Measurements from ENCODE around the gene SIAH3. TPM values are rescaled to one million over a fixed set of nuclear protein-coding genes. Genes with fewer than 3 reads are reported as not detected.
"Not testable (repeated sequence)": the region's sequence is repeated elsewhere in the genome, so short reads cannot be mapped to it uniquely, and the experiment has no call there.

Gene SIAH3
- polyA plus RNA-seq, 1 donor (not counting 4 experiments of a cell fraction or from before 2014, with no cell fraction given), result 0.12 TPM

DNA sequence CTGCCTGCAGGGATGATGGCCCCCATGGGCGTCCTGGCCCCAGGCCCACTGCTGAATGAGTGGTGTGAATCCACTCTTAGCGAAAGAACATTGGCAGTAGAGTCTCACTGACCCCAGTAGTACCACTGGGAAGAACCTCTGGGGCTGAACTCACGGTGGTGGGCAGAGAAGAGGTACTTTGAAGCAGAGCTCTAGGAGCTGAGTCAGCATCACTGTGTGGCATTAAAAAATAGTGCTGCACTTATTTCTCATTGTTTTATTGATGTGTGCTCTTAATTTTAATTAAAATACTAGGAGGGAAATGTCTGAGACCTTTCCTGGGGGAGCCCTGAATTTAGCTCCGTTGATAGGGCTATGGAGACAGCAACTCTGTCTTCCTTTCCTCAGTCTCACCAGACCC lies 88.1 kb downstream of the SIAH3 start:
- Histone ChIP-seq H3K4me2 (ENCODE audit: control insufficient read depth, extremely low read depth, insufficient read depth, low read depth, low read length) (no peak overlapping the region), H3K4me3 (ENCODE audit: control insufficient read depth in 2 of 3, extremely low read depth in 1 of 3, insufficient read depth in 2 of 3, low read depth in 1 of 3, low read length in 3 of 3) (no peak overlapping the region), H3K4me1 (ENCODE audit: control insufficient read depth, extremely low read depth, insufficient read depth, low read length) (no peaks in the 10 kb centered on the region), H3K27ac (ENCODE audit: control insufficient read depth, insufficient read depth, low read length) (no peak overlapping the region), H3K27me3 (ENCODE audit: control insufficient read depth, extremely low read depth, insufficient read depth, low read length) (peaks cover 10% of the 10 kb centered on the region), H3K36me3 (ENCODE audit: control insufficient read depth in 2 of 2, extremely low read depth in 1 of 2, insufficient read depth in 2 of 2, low read length in 2 of 2) (no peaks in the 10 kb centered on the region), H3K9me1 (ENCODE audit: control insufficient read depth, extremely low read depth, insufficient read depth, low read length) (no peaks in the 10 kb centered on the region), H3K9ac (ENCODE audit: control insufficient read depth, extremely low read depth, insufficient read depth, low read length) (no peak overlapping the region), H3K79me2 (ENCODE audit: control insufficient read depth, insufficient read depth, low read length) (no peaks in the 10 kb centered on the region), H3K9me3 (ENCODE audit: control insufficient read depth, low read depth, low read length) (no peaks in the 10 kb centered on the region), H4K20me1 (ENCODE audit: control insufficient read depth, extremely low read depth, insufficient read depth, low read length) (no peaks in the 10 kb centered on the region), H2AFZ (ENCODE audit: control insufficient read depth, low read length) (no peak overlapping the region)
- TF ChIP-seq EZH2 (IDR thresholded peaks at IDR 0.05; ENCODE audit: low read length), result no peak
- no peak for TF ChIP-seq CTCF (optimal IDR thresholded peaks at IDR 0.05 in 1 of 3, IDR thresholded peaks at IDR 0.05 in 1 of 3, conservative IDR thresholded peaks at IDR 0.05 in 1 of 3; ENCODE audit: extremely low read depth in 1 of 3, insufficient read depth in 2 of 3, low read length in 3 of 3)
- FAIRE-seq, result no peak
- dilution Hi-C loops (cut with MboI; ENCODE audit: extremely low pct_ligation_motif_present, low sequenced_read_pairs), result no loop called here
- DNase-seq (ENCODE audit: low read depth, low spot score), result no peak

DNA sequence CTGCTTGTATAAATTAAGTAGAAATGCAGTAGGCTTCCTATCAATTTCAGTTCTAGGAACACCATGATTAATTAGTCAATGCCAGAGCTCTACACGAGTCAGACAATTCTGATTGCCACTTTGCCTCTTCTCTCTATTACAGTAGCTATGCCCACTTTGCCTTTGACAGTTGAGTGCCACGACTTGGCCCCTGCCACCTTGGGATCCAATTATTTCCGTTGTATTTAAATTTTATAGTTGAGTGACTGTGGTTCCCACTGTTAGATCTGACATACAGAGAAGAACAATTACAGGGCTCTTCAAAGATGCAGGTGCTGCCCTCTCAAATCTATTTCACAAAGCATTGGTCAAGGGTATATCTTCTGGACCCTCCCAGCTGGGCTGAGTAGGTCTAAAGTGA lies 94.0 kb downstream of the SIAH3 start:
- H3K9me3 ChIP-seq (ENCODE audit: control insufficient read depth, low read depth, low read length); H3K9me1 ChIP-seq (ENCODE audit: control insufficient read depth, extremely low read depth, insufficient read depth, low read length); H3K79me2 ChIP-seq (ENCODE audit: control insufficient read depth, insufficient read depth, low read length); H4K20me1 ChIP-seq (ENCODE audit: control insufficient read depth, extremely low read depth, insufficient read depth, low read length); H3K4me3 ChIP-seq (ENCODE audit: control insufficient read depth in 2 of 3, extremely low read depth in 1 of 3, insufficient read depth in 2 of 3, low read depth in 1 of 3, low read length in 3 of 3); DNase-seq (ENCODE audit: low read depth, low spot score); H3K27ac ChIP-seq (ENCODE audit: control insufficient read depth, insufficient read depth, low read length); H2AFZ ChIP-seq (ENCODE audit: control insufficient read depth, low read length); H3K36me3 ChIP-seq (ENCODE audit: control insufficient read depth in 2 of 2, extremely low read depth in 1 of 2, insufficient read depth in 2 of 2, low read length in 2 of 2); H3K27me3 ChIP-seq (ENCODE audit: control insufficient read depth, extremely low read depth, insufficient read depth, low read length); H3K4me2 ChIP-seq (ENCODE audit: control insufficient read depth, extremely low read depth, insufficient read depth, low read depth, low read length); FAIRE-seq; H3K4me1 ChIP-seq (ENCODE audit: control insufficient read depth, extremely low read depth, insufficient read depth, low read length); H3K9ac ChIP-seq (ENCODE audit: control insufficient read depth, extremely low read depth, insufficient read depth, low read length); dilution Hi-C loops (cut with MboI; ENCODE audit: extremely low pct_ligation_motif_present, low sequenced_read_pairs): not testable (repeated sequence)

- H4K20me1 ChIP-seq (ENCODE audit: control insufficient read depth, extremely low read depth, insufficient read depth, low read length); H3K27ac ChIP-seq (ENCODE audit: control insufficient read depth, insufficient read depth, low read length); H3K9ac ChIP-seq (ENCODE audit: control insufficient read depth, extremely low read depth, insufficient read depth, low read length); H3K4me2 ChIP-seq (ENCODE audit: control insufficient read depth, extremely low read depth, insufficient read depth, low read depth, low read length); FAIRE-seq; H3K9me1 ChIP-seq (ENCODE audit: control insufficient read depth, extremely low read depth, insufficient read depth, low read length); DNase-seq (ENCODE audit: low read depth, low spot score); H3K79me2 ChIP-seq (ENCODE audit: control insufficient read depth, insufficient read depth, low read length); dilution Hi-C loops (cut with MboI; ENCODE audit: extremely low pct_ligation_motif_present, low sequenced_read_pairs); H3K36me3 ChIP-seq (ENCODE audit: control insufficient read depth in 2 of 2, extremely low read depth in 1 of 2, insufficient read depth in 2 of 2, low read length in 2 of 2); H2AFZ ChIP-seq (ENCODE audit: control insufficient read depth, low read length); H3K4me1 ChIP-seq (ENCODE audit: control insufficient read depth, extremely low read depth, insufficient read depth, low read length); H3K9me3 ChIP-seq (ENCODE audit: control insufficient read depth, low read depth, low read length); H3K4me3 ChIP-seq (ENCODE audit: control insufficient read depth in 2 of 3, extremely low read depth in 1 of 3, insufficient read depth in 2 of 3, low read depth in 1 of 3, low read length in 3 of 3); H3K27me3 ChIP-seq (ENCODE audit: control insufficient read depth, extremely low read depth, insufficient read depth, low read length): not testable (repeated sequence)
These were observed 95.1 kb downstream of the SIAH3 start for GRCh38 chr13:45756498-45756897.
